AG04449 (cell line): Measurements from ENCODE around the gene ZNF48.

Source experiments
- CTCF ChIA-PET: fragments of 350-600 bp; formaldehyde crosslinking; extraction: SDS; loops from one replicate; lab custom pipeline; 2021; ENCODE audit warnings: antibody characterized with exemption; lab: Yijun Ruan, JAX
- POLR2A ChIA-PET: fragments of 400-600, 350-600 bp; formaldehyde crosslinking; extraction: SDS; loops from one replicate; lab custom pipeline; 2020; ENCODE audit warnings: antibody characterized with exemption, inconsistent platforms; lab: Yijun Ruan, JAX
- DNase-seq: peaks from one replicate; pipeline ENCODE4 v3.0.0-alpha.2; 2010; ENCODE audit warnings: low read depth, low spot score
- H3K4me3 ChIP-seq: 2 replicates; pipeline ENCODE4 v1.5.1; 2011; ENCODE audit warnings: low read depth, mild to moderate bottlenecking, control low read depth, low read length
- TF ChIP-seq, protein P1 (sequence below): IDR thresholded peaks from one replicate; pipeline ENCODE4 v1.5.1; 2011; ENCODE audit warnings: mild to moderate bottlenecking, moderate library complexity, low read length, control low read depth, inconsistent platforms; ENCODE audit not compliant: insufficient read depth; ENCODE audit errors: missing control alignments

Gene ZNF48

DNA sequence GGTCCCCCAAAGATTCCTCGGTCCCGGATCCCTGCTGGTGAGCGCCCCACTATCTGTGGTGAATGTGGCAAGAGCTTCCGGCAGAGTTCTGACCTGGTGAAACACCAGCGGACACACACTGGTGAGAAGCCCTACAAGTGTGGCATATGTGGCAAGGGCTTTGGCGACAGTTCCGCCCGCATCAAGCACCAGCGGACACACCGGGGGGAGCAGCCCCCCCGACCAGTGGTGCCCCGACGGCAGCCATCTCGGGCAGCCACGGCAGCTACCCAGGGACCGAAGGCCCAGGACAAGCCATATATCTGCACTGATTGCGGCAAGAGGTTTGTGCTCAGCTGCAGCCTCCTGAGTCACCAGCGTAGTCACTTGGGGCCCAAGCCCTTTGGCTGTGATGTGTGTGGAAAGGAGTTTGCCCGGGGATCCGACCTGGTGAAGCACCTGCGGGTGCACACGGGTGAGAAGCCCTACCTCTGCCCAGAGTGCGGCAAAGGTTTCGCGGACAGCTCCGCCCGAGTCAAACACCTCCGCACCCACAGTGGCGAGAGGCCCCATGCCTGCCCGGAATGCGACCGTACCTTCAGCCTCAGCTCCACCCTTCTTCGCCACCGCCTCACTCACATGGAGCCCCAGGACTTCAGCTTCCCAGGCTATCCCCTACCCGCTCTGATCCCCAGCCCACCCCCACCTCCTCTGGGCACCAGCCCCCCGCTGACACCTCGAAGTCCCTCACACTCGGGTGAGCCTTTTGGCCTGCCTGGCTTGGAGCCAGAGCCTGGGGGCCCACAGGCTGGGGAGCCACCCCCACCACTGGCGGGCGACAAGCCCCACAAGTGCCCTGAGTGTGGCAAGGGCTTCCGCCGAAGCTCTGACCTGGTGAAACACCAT, 2.8 kb downstream of the ZNF48 start:
- no peak for DNase-seq
- ChIA-PET POLR2A (interaction anchor here (3.3 kb wide), 1 partner anchor 9 kb away, joined by 11 read pairs; the partner anchor contains the start of gene ZNF771), CTCF (interaction anchor here (1.0 to 4.4 kb wide), 3 partner anchors 9 to 32 kb away, joined by 3 to 40 read pairs (median 6); partner anchors contain the start of genes DCTPP1 and ZNF771)

DNA sequence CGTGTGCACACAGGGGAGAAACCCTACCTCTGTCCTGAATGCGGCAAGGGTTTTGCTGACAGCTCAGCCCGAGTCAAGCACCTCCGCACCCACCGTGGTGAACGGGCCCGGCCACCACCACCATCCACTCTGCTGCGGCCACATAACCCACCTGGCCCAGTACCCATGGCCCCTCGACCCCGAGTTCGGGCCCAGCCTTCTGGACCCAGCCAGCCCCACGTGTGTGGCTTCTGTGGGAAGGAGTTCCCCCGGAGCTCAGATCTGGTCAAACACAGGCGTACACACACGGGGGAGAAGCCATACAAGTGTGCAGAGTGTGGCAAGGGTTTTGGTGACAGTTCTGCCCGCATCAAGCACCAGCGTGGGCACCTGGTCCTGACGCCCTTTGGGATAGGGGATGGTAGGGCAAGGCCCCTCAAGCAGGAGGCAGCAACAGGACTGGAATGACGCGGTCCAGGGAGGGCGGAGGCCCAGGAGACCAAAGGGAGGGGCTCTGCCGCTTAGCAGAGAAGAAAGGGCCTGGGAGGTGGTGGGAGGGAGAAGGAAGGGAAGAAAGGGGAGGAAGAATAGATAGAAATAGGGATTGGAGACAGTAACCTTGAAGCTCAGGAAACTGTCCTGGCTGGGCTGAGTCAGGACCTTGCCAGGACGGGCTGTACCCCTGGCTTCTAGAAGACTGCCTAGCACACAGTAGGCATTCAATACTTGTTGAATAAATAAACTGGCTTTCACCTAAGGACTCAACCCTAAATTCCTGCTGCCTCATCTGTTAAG, 3.6 kb downstream of the ZNF48 start:
- no peak overlapping the region for H3K4me3 ChIP-seq
- no peak for DNase-seq
- TF ChIP-seq, protein P1, sequence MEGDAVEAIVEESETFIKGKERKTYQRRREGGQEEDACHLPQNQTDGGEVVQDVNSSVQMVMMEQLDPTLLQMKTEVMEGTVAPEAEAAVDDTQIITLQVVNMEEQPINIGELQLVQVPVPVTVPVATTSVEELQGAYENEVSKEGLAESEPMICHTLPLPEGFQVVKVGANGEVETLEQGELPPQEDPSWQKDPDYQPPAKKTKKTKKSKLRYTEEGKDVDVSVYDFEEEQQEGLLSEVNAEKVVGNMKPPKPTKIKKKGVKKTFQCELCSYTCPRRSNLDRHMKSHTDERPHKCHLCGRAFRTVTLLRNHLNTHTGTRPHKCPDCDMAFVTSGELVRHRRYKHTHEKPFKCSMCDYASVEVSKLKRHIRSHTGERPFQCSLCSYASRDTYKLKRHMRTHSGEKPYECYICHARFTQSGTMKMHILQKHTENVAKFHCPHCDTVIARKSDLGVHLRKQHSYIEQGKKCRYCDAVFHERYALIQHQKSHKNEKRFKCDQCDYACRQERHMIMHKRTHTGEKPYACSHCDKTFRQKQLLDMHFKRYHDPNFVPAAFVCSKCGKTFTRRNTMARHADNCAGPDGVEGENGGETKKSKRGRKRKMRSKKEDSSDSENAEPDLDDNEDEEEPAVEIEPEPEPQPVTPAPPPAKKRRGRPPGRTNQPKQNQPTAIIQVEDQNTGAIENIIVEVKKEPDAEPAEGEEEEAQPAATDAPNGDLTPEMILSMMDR: no peak
- ChIA-PET POLR2A (no interaction called here), CTCF (interaction anchor here (0.9 to 4.4 kb wide), 4 partner anchors 8 to 44 kb away, joined by 3 to 40 read pairs (median 4); partner anchors contain the start of genes CD2BP2, DCTPP1 and ZNF771)

More for the DNA sequence above, 2.8 kb downstream of the ZNF48 start:
- H3K4me3 ChIP-seq: no peak overlapping the region
- TF ChIP-seq, protein P1: no peak

DNA sequence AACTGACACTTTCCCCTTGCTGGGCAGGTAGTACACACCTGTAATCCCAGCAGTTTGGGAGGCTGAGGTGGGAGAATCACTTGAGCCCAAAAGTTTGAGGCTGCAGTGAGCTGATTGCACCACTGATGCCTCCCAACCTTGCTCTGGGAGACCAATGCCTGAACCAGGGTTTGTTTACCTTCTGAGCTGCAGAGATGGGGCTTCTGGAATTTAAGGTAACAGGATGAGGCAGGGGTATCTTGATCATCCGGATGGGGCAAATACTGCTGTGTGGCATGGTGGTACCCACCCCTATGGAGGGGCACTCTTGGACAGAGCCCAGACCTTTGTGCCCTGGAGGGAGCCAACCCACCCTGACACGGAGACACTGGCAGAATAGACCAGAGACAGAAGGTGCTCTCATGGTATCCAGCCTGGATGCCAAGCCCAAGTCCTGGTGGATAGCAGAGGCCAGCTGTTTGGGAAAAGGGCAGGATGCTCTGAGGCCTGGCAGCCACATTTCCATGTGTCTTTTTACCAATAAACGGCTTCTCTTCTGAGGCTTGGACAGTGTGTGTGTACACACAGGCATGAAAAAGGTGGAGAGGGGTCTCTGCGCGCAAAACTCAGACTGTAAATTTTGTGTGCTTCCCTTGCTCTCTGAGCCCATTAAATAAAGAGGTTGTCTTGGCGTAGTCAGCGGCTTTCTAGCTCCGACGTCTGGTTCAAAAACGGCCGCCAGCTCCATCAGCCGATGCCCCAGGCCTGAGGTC, 4.4 kb downstream of the ZNF48 start:
- POLR2A ChIA-PET: interaction anchor here (0.7 kb wide), 1 partner anchor 29 kb away, joined by 4 read pairs; no protein-coding TSS in a partner anchor
- peak overlapping the region; percentile 64 for H3K4me3 ChIP-seq
- CTCF ChIA-PET: interaction anchor here (0.6 to 4.4 kb wide), 3 partner anchors 10 to 45 kb away, joined by 3 to 40 read pairs (median 3); partner anchors contain the start of genes CD2BP2 and ZNF771
- TF ChIP-seq, protein P1: no peak
- no peak for DNase-seq

DNA sequence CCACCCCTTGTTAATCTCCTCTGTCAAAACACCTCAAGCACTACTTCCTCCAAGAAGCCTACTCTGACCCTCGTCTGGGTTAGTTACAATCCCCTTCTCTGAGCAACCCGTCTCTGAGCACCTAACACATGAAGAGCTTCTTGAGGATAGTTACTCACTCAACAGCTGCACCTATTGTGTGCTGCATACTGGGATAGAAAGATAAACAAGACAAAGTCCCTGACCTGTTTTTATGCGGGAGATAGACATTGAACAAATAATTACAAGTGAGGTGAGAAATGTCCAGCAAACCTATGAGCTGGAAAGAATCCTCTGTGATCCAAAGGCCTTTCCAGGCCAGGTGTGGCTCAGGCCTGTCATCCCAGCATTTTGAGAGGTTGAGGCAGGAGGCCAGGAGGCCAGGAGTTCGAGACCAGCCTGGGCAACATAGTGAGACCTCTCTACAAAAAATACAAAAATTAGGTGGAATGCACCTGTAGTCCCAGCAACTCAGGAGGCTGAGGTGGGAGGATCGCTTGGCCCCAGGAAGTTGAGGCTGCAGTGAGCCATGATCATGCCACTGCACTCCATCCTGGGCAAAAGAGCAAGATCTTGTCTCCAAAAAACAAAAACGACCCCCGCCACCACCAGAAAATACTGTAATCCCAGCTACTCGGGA, 6.7 kb downstream of the ZNF48 start:
- DNase-seq: no peak
- POLR2A ChIA-PET: no interaction called here
- TF ChIP-seq, protein P1: no peak
- CTCF ChIA-PET: interaction anchor here (1.6 kb wide), 1 partner anchor 9 kb away, joined by 3 read pairs; no protein-coding TSS in a partner anchor
- no peak overlapping the region for H3K4me3 ChIP-seq

DNA sequence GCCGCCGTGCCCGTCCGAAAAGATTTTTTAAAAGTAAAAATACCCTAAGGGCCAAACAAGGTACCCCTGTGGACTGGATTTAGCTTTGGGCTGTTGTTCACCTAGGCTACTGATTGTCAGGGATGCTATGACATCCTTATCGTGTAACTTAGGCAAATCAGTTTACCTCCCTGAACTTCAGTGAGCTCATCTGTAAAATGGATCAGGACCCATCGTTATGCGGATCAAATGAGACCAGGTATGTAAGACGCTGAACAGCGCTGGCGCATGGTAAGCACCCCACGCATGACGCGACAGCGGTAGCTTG, 11.5 kb downstream of the ZNF48 start:
- no peak for DNase-seq
- ChIA-PET CTCF (interaction anchor here (0.8 to 7.5 kb wide), 10 partner anchors 9 to 375 kb away, joined by 3 to 94 read pairs (median 5); partner anchors contain the start of genes DCTPP1, TBX6 and ZNF48), POLR2A (interaction anchor here (0.8 to 1.4 kb wide), 3 partner anchors 8 to 11 kb away, joined by 3 to 11 read pairs (median 8); partner anchors contain the start of gene ZNF48)
- TF ChIP-seq, protein P1: no peak
- peak overlapping the region; percentile 76 for H3K4me3 ChIP-seq
